PC-9 (cell line): Measurements from ENCODE around the gene ABR. TPM values are rescaled to one million over a fixed set of nuclear protein-coding genes. Genes with fewer than 3 reads are reported as not detected.
A peak's percentile ranks its signal among the peaks of the same experiment; 100 is the strongest.
"Not testable (repeated sequence)": the region's sequence is repeated elsewhere in the genome, so short reads cannot be mapped to it uniquely, and the experiment has no call there.

Experiments used
- BruUV-seq: library from RNA; stranded (reverse); fragments of 400-500 nt; replicated peaks from 2 replicates; lab custom pipeline; 2021; lab: Mats Ljungman, UMichigan
- CTCF ChIA-PET: fragments of 300-600 bp; sonication (Branson Sonifier 250); formaldehyde crosslinking; loops from one replicate; lab custom pipeline; 2022; ENCODE audit warnings: antibody characterized with exemption; lab: Charles Lee
- POLR2A ChIA-PET: fragments of 300-600 bp; sonication (Branson Sonifier 250); formaldehyde crosslinking; loops from one replicate; lab custom pipeline; 2022; ENCODE audit warnings: antibody characterized with exemption; ENCODE audit not compliant: unreplicated experiment; lab: Charles Lee
- DNase-seq, 2 experiments: peaks; one replicate each; pipeline versions ENCODE4 v3.0.0 to v3.0.0-alpha.2; 2015 to 2022; ENCODE audit warnings: mixed read lengths in 1 of 2
- H2AFZ ChIP-seq: fragments of 200-600 bp; sonication (generic); 2 replicates; pipeline ENCODE4 v1.8.1; 2017; ENCODE audit warnings: antibody characterized with exemption
- H3F3A ChIP-seq: fragments of 200-600 bp; sonication (generic); 2 replicates; pipeline ENCODE4 v1.8.1; 2017; ENCODE audit warnings: antibody characterized with exemption, mild to moderate bottlenecking, low read depth; ENCODE audit not compliant: insufficient read depth
- H3K27ac ChIP-seq: fragments of 200-600 bp; sonication (generic); 2 replicates; pipeline ENCODE4 v1.6.1; 2016; ENCODE audit warnings: mixed run types
- H3K27me3 ChIP-seq: fragments of 200-600 bp; sonication (generic); 2 replicates; pipeline ENCODE4 v1.6.1; 2016; ENCODE audit warnings: low read depth, mixed run types; ENCODE audit not compliant: insufficient read depth
- H3K36me3 ChIP-seq: fragments of 200-600 bp; sonication (generic); 2 replicates; pipeline ENCODE4 v1.6.1; 2016; ENCODE audit warnings: low read depth, mixed run types
- H3K4me1 ChIP-seq: fragments of 200-600 bp; sonication (generic); replicated peaks from 2 replicates; pipeline ENCODE4 v1.6.1; 2016; ENCODE audit warnings: mixed run types; ENCODE audit not compliant: insufficient read depth
- H3K4me2 ChIP-seq: fragments of 200-600 bp; sonication (generic); 2 replicates; pipeline ENCODE4 v1.6.1; 2017; ENCODE audit warnings: mixed run types
- H3K4me3 ChIP-seq: fragments of 200-600 bp; sonication (generic); 2 replicates; pipeline ENCODE4 v1.6.1; 2016; ENCODE audit warnings: mixed run types
- H3K79me2 ChIP-seq: fragments of 200-600 bp; sonication (generic); 2 replicates; pipeline ENCODE4 v1.6.1; 2017; ENCODE audit warnings: low read depth, mixed run types
- H3K9me2 ChIP-seq: fragments of 200-600 bp; sonication (generic); 2 replicates; pipeline ENCODE4 v1.8.1; 2017; ENCODE audit warnings: mild to moderate bottlenecking; ENCODE audit not compliant: insufficient read depth
- H3K9me3 ChIP-seq: fragments of 200-600 bp; sonication (generic); 2 replicates; pipeline ENCODE4 v1.8.1; 2016; ENCODE audit warnings: low read depth; ENCODE audit not compliant: insufficient read depth
- H4K20me1 ChIP-seq: fragments of 200-600 bp; sonication (generic); 2 replicates; pipeline ENCODE4 v1.8.1; 2017; ENCODE audit not compliant: insufficient read depth
- CTCF ChIP-seq: fragments of 200-600 bp; sonication (generic); conservative IDR thresholded peaks from 2 replicates; pipeline ENCODE4 v1.6.1; 2017; ENCODE audit warnings: mixed run types, antibody characterized with exemption, mild to moderate bottlenecking, moderate library complexity
- EZH2 ChIP-seq: fragments of 200-600 bp; sonication (generic); IDR thresholded peaks from 2 replicates; pipeline ENCODE4 v1.8.0; 2017; ENCODE audit warnings: antibody characterized with exemption, low read depth
- intact Hi-C: fragments of 100-400 bp; cut with micrococcal nuclease; formaldehyde crosslinking; loops from one replicate; pipeline ENCODE4 v1.10.0; 2022; ENCODE audit not compliant: unreplicated experiment
- total RNA-seq: library from RNA; stranded (reverse); gene quantifications from 2 replicates; pipeline ENCODE4 v1.2.3, GENCODE V29; 2021

The ABR gene
- total RNA-seq, 1 experiment from 2014 or later: 76.0 TPM

DNA sequence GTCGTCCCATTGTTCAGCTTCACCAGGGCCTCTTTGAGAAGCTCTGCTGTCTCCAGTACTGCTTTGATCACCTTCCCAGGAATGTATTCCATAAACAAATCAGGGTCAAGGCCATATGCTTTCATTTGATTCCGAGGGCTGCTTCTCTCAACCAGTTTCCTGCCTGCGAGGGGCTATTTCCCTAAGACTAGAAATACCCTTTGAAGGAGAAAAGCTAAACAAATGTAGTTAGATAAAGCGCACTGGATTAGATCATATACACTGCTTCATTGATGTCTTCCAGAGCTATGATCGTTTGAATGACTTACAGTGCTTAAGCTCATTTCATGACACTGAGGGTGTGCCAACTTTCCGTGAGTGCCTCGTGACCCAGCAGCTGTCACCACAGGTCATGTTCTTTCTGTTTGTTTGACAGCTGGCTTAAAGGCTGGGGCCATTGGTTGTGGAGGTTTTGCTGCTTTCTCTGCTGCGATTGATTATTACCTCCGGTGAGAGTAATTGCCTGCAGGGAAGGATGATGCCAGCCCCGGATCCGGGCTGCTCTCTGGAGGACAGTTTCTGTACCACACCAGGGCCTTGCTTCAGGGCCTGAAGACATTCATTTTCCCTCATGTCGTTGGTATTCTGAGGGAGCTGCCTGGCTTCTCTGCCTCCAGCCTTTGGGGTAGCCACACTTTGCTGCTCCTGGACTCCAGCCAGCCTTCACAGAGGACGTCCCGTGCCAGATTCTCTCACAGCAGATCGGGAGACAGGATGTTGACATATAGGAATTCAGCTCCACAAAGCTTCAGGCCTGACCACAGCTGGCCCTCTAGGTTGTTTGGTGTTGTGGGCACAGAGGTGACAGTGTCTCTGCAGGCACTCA is 179.0 kb downstream of the ABR start:
- H3K9me3 ChIP-seq: no peaks in the 10 kb centered on the region
- peaks cover 14% of the 10 kb centered on the region for H3K4me1 ChIP-seq
- H3K79me2 ChIP-seq: peaks cover 20% of the 10 kb centered on the region
- H4K20me1 ChIP-seq: peaks cover 50% of the 10 kb centered on the region
- DNase-seq: no peak
- no peaks in the 10 kb centered on the region for H3K9me2 ChIP-seq
- H3K4me3 ChIP-seq: no peak overlapping the region
- ChIA-PET POLR2A (no interaction called here), CTCF (interaction anchor here (0.5 kb wide), 1 partner anchor 615 kb away, joined by 3 read pairs; no protein-coding TSS in a partner anchor)
- H2AFZ ChIP-seq: no peak overlapping the region
- H3K27me3 ChIP-seq: no peaks in the 10 kb centered on the region
- H3K27ac ChIP-seq: no peak overlapping the region
- H3K4me2 ChIP-seq: no peak overlapping the region
- no TSS peak for BruUV-seq
- intact Hi-C loops: no loop called here
- no peak for TF ChIP-seq CTCF
- TF ChIP-seq EZH2: no peak
- peaks cover 31% of the 10 kb centered on the region for H3F3A ChIP-seq
- peaks cover 23% of the 10 kb centered on the region; the same call in 1 of the 2 replicates for H3K36me3 ChIP-seq

DNA sequence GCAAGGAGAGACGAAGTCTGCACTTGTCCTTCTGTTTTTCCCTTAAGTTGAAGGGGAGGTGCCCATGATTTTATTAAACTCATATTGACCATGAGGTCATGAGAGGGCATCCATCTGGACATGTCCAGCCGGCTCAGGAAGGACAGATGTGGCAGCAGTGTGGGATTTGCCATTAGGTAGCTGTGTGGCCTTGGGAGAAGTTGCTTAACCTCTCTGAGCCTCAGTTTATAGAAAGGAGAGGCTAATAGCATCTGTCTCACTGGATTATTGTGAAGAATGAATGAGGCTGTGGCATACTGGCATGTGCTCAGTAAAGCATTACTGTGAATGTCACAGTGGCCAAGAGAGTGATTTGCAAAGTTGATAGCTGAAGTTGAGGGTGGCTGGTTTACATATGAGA is 181.7 kb downstream of the ABR start:
- Histone ChIP-seq H3K27ac (no peak overlapping the region), H3K36me3 (peaks cover 23% of the 10 kb centered on the region; the same call in 1 of the 2 replicates), H3K79me2 (peaks cover 20% of the 10 kb centered on the region), H2AFZ (no peak overlapping the region; the same call in 1 of the 2 replicates), H3K27me3 (no peaks in the 10 kb centered on the region), H3K4me1 (peaks cover 14% of the 10 kb centered on the region), H3F3A (peaks cover 25% of the 10 kb centered on the region), H4K20me1 (peaks cover 34% of the 10 kb centered on the region), H3K9me2 (no peaks in the 10 kb centered on the region), H3K4me2 (peak overlapping the region; percentile 92), H3K4me3 (peak overlapping the region; percentile 86), H3K9me3 (no peaks in the 10 kb centered on the region)
- intact Hi-C loops: loop anchor here (5.0 to 10.0 kb wide), 2 partner anchors 216 to 613 kb away; partner anchors contain the start of genes GLOD4 and MRM3
- CTCF ChIA-PET: no interaction called here
- no TSS peak for BruUV-seq
- no peak for DNase-seq
- TF ChIP-seq EZH2 (no peak), CTCF (no peak)
- POLR2A ChIA-PET: no interaction called here

GRCh38 chr17:996554-997344 is 183.0 kb downstream of the ABR start, which contains the start of gene TIMM22:
TSS of gene TIMM22 (plus strand) at chr17:997129. CDS start at chr17:997143, 14 bp downstream.
- peak within 1 kb of the TSS; percentile 92 for H3K4me2 ChIP-seq
- H3K79me2 ChIP-seq: peaks cover 20% of the 10 kb centered on the region
- intact Hi-C loops: loop anchor here (1.0 to 10.0 kb wide), 4 partner anchors 214 to 612 kb away; partner anchors contain the start of genes GLOD4, MRM3 and VPS53
- H3K27me3 ChIP-seq: no peaks in the 10 kb centered on the region
- BruUV-seq: no TSS peak
- CTCF ChIA-PET: interaction anchor here (0.6 to 1.4 kb wide), 12 partner anchors 16 to 585 kb away, joined by 3 to 11 read pairs (median 4); partner anchors contain the start of genes GLOD4, MRM3 and VPS53
- no peaks in the 10 kb centered on the region for H3K9me2 ChIP-seq
- peak within 1 kb of the TSS; percentile 63 for H3K27ac ChIP-seq
- H3K9me3 ChIP-seq: no peaks in the 10 kb centered on the region
- peak; percentile 94 to 97 for DNase-seq
- POLR2A ChIA-PET: interaction anchor here (0.5 to 0.6 kb wide), 2 partner anchors 215 to 366 kb away, joined by 3 to 8 read pairs; partner anchors contain the start of genes GLOD4 and MRM3
- H4K20me1 ChIP-seq: peaks cover 26% of the 10 kb centered on the region
- H3K36me3 ChIP-seq: peaks cover 18% of the 10 kb centered on the region; the same call in 1 of the 2 replicates
- peak within 1 kb of the TSS; percentile 86 for H3K4me3 ChIP-seq
- peak within 1 kb of the TSS; percentile 90 for H2AFZ ChIP-seq
- H3K4me1 ChIP-seq: peaks cover 14% of the 10 kb centered on the region
- peaks cover 12% of the 10 kb centered on the region for H3F3A ChIP-seq
- TF ChIP-seq EZH2 (no peak), CTCF (peak; percentile 96)

- DNase-seq, H3K27ac ChIP-seq, H3K27me3 ChIP-seq, POLR2A ChIA-PET, CTCF ChIA-PET, BruUV-seq, H3K9me2 ChIP-seq, H3K9me3 ChIP-seq, H2AFZ ChIP-seq, H3K4me2 ChIP-seq, H3F3A ChIP-seq, H3K36me3 ChIP-seq, H3K4me3 ChIP-seq: not testable (repeated sequence)
- Histone ChIP-seq H4K20me1 (peaks cover 18% of the 10 kb centered on the region), H3K4me1 (peaks cover 14% of the 10 kb centered on the region), H3K79me2 (peaks cover 20% of the 10 kb centered on the region)
- intact Hi-C loops: loop anchor here (5.0 to 10.0 kb wide), 2 partner anchors 213 to 611 kb away; partner anchors contain the start of genes GLOD4 and MRM3
These were observed 184.5 kb downstream of the ABR start for GRCh38 chr17:995324-995723.
